HepG2 (cell line): ENCODE results near the gene QSOX1. TPM values are rescaled to one million over a fixed set of nuclear protein-coding genes. Genes with fewer than 3 reads are reported as not detected.
A peak's percentile ranks its signal among the peaks of the same experiment; 100 is the strongest.

Experiments
- ATAC-seq: fragments of 200-7000 bp; cut with Tn5 transposase; 3 replicates; pipeline ENCODE4 v1.9.1; 2020; ENCODE audit warnings: mild to moderate bottlenecking, moderate library complexity
- BruUV-seq: library from RNA; stranded (reverse); fragments of 400-500 nt; replicated peaks from 2 replicates; lab custom pipeline; 2021; lab: Mats Ljungman, UMichigan
- CTCF ChIA-PET: fragments of 300-600 bp; formaldehyde crosslinking; extraction: SDS; loops from one replicate; lab custom pipeline; 2021; ENCODE audit warnings: low total read pairs, inconsistent platforms, low intra/inter-chr PET ratio; lab: Yijun Ruan, JAX
- POLR2A ChIA-PET: fragments of 350-600 bp; sonication (Branson Sonifier 250); formaldehyde crosslinking; loops from one replicate; lab custom pipeline; 2020; ENCODE audit warnings: antibody characterized with exemption, inconsistent platforms; lab: Yijun Ruan, JAX
- DNase-seq: peaks from one replicate; pipeline ENCODE4 v3.0.0-alpha.2; 2015; ENCODE audit warnings: low spot score
- FAIRE-seq: peaks from 3 replicates; lab custom pipeline; 2011; peaks lifted over from hg19 to GRCh38; lab: Jason Lieb, UNC
- H2AFZ ChIP-seq: one replicate; pipeline ENCODE4 v1.6.1; 2011; ENCODE audit warnings: low read length, inconsistent platforms
- H3K27ac ChIP-seq: fragments of 300-600 bp; 3 replicates; pipeline ENCODE4 v1.8.0; 2011; ENCODE audit warnings: mixed run types, mild to moderate bottlenecking, mixed read lengths, low read length, inconsistent platforms; ENCODE audit not compliant: insufficient read depth; ENCODE audit errors: extremely low read length
- H3K27me3 ChIP-seq, 2 experiments: fragments of 200-600 bp in 1 of 2; 2 replicates in 1 of 2; 3 replicates in 1 of 2; pipeline versions ENCODE4 v1.6.0 to v1.8.0; 2011; ENCODE audit warnings: low read length in 2 of 2, mild to moderate bottlenecking in 2 of 2, moderate library complexity in 2 of 2, inconsistent platforms in 1 of 2; ENCODE audit not compliant: insufficient read depth in 2 of 2, control insufficient read depth in 1 of 2
- H3K36me3 ChIP-seq, 2 experiments: fragments of 200-600 bp in 1 of 2; replicated peaks in 1 of 2; 2 replicates in 1 of 2; 3 replicates in 1 of 2; pipeline versions ENCODE4 v1.5.1 to v1.8.0; 2011; ENCODE audit warnings: low read length in 2 of 2, inconsistent platforms in 1 of 2; ENCODE audit not compliant: insufficient read depth in 2 of 2, control insufficient read depth in 1 of 2
- H3K4me1 ChIP-seq: 2 replicates; pipeline ENCODE4 v1.5.1; 2012; ENCODE audit warnings: low read length, inconsistent platforms; ENCODE audit not compliant: insufficient read depth
- H3K4me2 ChIP-seq: 2 replicates; pipeline ENCODE4 v1.6.0; 2011; ENCODE audit warnings: low read depth, low read length, inconsistent platforms
- H3K4me3 ChIP-seq, 3 experiments: fragments of 200-600 bp in 1 of 3; sonication (generic), shearing (Covaris generic) in 1 of 3; replicated peaks in 1 of 3; 2 replicates each; pipeline ENCODE4 v1.5.1; 2011 to 2016; ENCODE audit warnings: low read length in 3 of 3, inconsistent platforms in 2 of 3, low read depth in 2 of 3, mild to moderate bottlenecking in 2 of 3, control low read depth in 1 of 3, mixed read lengths in 1 of 3; ENCODE audit not compliant: insufficient read depth in 1 of 3
- H3K79me2 ChIP-seq: one replicate; pipeline ENCODE4 v1.6.1; 2011; ENCODE audit warnings: low read length, inconsistent platforms; ENCODE audit not compliant: insufficient read depth
- H3K9ac ChIP-seq: 2 replicates; pipeline ENCODE4 v1.6.0; 2011; ENCODE audit warnings: mild to moderate bottlenecking, low read depth, low read length, inconsistent platforms; ENCODE audit not compliant: insufficient read depth
- H3K9me3 ChIP-seq: 2 replicates; pipeline ENCODE4 v1.5.1; 2012; ENCODE audit warnings: mild to moderate bottlenecking, low read length
- H4K20me1 ChIP-seq: 2 replicates; pipeline ENCODE4 v1.6.0; 2011; ENCODE audit warnings: inconsistent platforms, mild to moderate bottlenecking, low read length, moderate library complexity; ENCODE audit not compliant: insufficient read depth
- MATR3 ChIP-seq: sonication (generic); formaldehyde crosslinking; IDR thresholded peaks from 2 replicates; pipeline ENCODE4 v1.4.0; 2020; ENCODE audit warnings: missing genetic modification reagents
- WGBS: methylation state at CpG from one replicate; pipeline ENCODE4 v1.1.6; 2017; ENCODE audit warnings: low lambda C conversion rate; 5-methylcytosine and 5-hydroxymethylcytosine counted together
- in situ Hi-C: cut with HindIII; loops from 2 replicates; pipeline ENCODE4 v1.10.0; 2017; ENCODE audit warnings: low pct_unique_long_range_greater_than_20kb; ENCODE audit not compliant: extremely low pct_ligation_motif_present
- intact Hi-C: fragments of 100-400 bp; cut with micrococcal nuclease; formaldehyde crosslinking; loops from one replicate; pipeline ENCODE4 v1.10.0; 2022; ENCODE audit not compliant: unreplicated experiment
- polyA plus RNA-seq, 8 experiments: library from polyadenylated mRNA; depleted of rRNA in 3 of 8; stranded (reverse) in 7 of 8; unstranded in 1 of 8; fragments of >200 nt; fragmentation: Illumina TruSeq in 4 of 8; extraction: Trizol in 4 of 8; gene quantifications; 2 replicates each; pipeline versions ENCODE4 v1.2.1 to v1.2.3, GENCODE V29; 2011 to 2016; ENCODE audit warnings: low read depth in 4 of 8, missing spikeins in 1 of 8, mixed read lengths in 1 of 8; ENCODE audit not compliant: insufficient read depth in 1 of 8
- total RNA-seq, 5 experiments: library from RNA; depleted of rRNA; stranded (reverse); fragments of >200 nt; fragmentation: Illumina TruSeq; extraction: Trizol; gene quantifications; 2 replicates each; pipeline ENCODE4 v1.2.3, GENCODE V29; 2016; ENCODE audit warnings: low read depth in 1 of 5
- TF ChIP-seq, protein P1 (sequence below), 2 experiments: fragments of 450-650 bp in 1 of 2; sonication (generic) in 1 of 2; formaldehyde crosslinking in 1 of 2; IDR thresholded peaks; 2 replicates each; pipeline versions ENCODE4 v1.6.1 to v1.8.0; 2016 to 2022; ENCODE audit warnings: antibody characterized with exemption in 1 of 2, mild to moderate bottlenecking in 1 of 2, missing genetic modification reagents in 1 of 2

Gene QSOX1
- total and polyA plus RNA-seq, 2 of the 13 experiments (the other 11 are each of a cell fraction or from before 2014, with no cell fraction given), result 6.8 to 40.2 TPM

DNA sequence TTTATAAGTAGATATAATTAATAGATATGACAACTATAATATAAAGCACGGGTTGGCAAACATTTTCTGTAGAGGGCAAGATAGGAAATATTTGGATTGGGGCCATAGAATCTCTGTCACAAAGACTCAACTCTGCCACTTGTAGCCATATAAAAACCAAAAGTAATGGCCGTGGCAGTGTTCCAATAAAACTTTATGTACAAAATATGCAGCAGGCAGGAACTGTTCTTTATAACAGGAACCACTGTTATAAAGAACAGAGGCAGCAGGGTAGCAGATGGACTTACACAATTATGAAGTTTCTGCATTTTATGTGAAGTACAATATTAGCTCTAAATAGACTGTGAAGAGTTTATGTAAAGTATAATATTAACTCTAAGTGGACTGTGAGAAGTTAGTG lies 16.9 kb upstream of the QSOX1 start:
- ChIA-PET POLR2A (no interaction called here), CTCF (no interaction called here)
- 3% methylated on average over 2 of the region's 2 CpGs for WGBS
- DNase-seq (no peak), ATAC-seq (no peak), FAIRE-seq (no peak)
- H3K4me1 ChIP-seq, result peaks cover 16% of the 10 kb centered on the region
- H3K4me2 ChIP-seq, result no peak overlapping the region
- no TSS peak for BruUV-seq
- no peaks in the 10 kb centered on the region for H3K9me3 ChIP-seq
- no peaks in the 10 kb centered on the region for H3K79me2 ChIP-seq
- H4K20me1 ChIP-seq, result no peaks in the 10 kb centered on the region
- no peaks in the 10 kb centered on the region for H3K36me3 ChIP-seq
- H2AFZ ChIP-seq, result no peak overlapping the region
- no peak overlapping the region for H3K9ac ChIP-seq
- TF ChIP-seq MATR3 (CRISPR knock-in tag), result no peak
- TF ChIP-seq, protein P1, sequence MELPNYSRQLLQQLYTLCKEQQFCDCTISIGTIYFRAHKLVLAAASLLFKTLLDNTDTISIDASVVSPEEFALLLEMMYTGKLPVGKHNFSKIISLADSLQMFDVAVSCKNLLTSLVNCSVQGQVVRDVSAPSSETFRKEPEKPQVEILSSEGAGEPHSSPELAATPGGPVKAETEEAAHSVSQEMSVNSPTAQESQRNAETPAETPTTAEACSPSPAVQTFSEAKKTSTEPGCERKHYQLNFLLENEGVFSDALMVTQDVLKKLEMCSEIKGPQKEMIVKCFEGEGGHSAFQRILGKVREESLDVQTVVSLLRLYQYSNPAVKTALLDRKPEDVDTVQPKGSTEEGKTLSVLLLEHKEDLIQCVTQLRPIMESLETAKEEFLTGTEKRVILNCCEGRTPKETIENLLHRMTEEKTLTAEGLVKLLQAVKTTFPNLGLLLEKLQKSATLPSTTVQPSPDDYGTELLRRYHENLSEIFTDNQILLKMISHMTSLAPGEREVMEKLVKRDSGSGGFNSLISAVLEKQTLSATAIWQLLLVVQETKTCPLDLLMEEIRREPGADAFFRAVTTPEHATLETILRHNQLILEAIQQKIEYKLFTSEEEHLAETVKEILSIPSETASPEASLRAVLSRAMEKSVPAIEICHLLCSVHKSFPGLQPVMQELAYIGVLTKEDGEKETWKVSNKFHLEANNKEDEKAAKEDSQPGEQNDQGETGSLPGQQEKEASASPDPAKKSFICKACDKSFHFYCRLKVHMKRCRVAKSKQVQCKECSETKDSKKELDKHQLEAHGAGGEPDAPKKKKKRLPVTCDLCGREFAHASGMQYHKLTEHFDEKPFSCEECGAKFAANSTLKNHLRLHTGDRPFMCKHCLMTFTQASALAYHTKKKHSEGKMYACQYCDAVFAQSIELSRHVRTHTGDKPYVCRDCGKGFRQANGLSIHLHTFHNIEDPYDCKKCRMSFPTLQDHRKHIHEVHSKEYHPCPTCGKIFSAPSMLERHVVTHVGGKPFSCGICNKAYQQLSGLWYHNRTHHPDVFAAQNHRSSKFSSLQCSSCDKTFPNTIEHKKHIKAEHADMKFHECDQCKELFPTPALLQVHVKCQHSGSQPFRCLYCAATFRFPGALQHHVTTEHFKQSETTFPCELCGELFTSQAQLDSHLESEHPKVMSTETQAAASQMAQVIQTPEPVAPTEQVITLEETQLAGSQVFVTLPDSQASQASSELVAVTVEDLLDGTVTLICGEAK (IDR thresholded peaks at IDR 0.05), result peak; percentile 54
- TF ChIP-seq, protein P1 (CRISPR knock-in tag; IDR thresholded peaks at IDR 0.05), result peak; percentile 60; the same call in 1 of the 2 replicates
- TF ChIP-seq, all 625 proteins: peak for 1
- Histone ChIP-seq H3K27ac (no peak overlapping the region), H3K4me3 (no peak overlapping the region), H3K27me3 (peaks cover 0 to 6% of the 10 kb centered on the region in 2 experiments; a peak in 3 of 5 replicates)
- intact Hi-C loops (no loop called here), in situ Hi-C loops (no loop called here)
